Ishikawa (cell line): ENCODE results near the gene OR4K14.

Source experiments
- CREB1 ChIP-seq: IDR thresholded peaks from 2 replicates; pipeline ENCODE4 v1.6.1; 2012; ENCODE audit warnings: low read depth
- EP300 ChIP-seq: IDR thresholded peaks from 2 replicates; pipeline ENCODE4 v1.6.1; 2012; ENCODE audit warnings: borderline replicate concordance
- FOXM1 ChIP-seq: IDR thresholded peaks from 2 replicates; pipeline ENCODE4 v1.6.1; 2012; ENCODE audit warnings: low read depth, borderline replicate concordance
- RAD21 ChIP-seq: IDR thresholded peaks from 2 replicates; pipeline ENCODE4 v1.6.1; 2012; ENCODE audit warnings: low read depth
- REST ChIP-seq: IDR thresholded peaks from 2 replicates; pipeline ENCODE4 v1.6.1; 2012; ENCODE audit warnings: low read depth, mild to moderate bottlenecking
- TCF12 ChIP-seq: IDR thresholded peaks from 2 replicates; pipeline ENCODE4 v1.6.1; 2012; ENCODE audit warnings: low read depth
- TEAD4 ChIP-seq: IDR thresholded peaks from 2 replicates; pipeline ENCODE4 v1.6.1; 2012
- YY1 ChIP-seq: IDR thresholded peaks from 2 replicates; pipeline ENCODE4 v1.6.1; 2012; ENCODE audit warnings: low read depth
- ZBTB7A ChIP-seq: IDR thresholded peaks from 2 replicates; pipeline ENCODE4 v1.6.1; 2012; ENCODE audit warnings: low read depth
- TF ChIP-seq, protein P1 (sequence below): IDR thresholded peaks from 2 replicates; pipeline ENCODE4 v1.6.1; 2012

DNA sequence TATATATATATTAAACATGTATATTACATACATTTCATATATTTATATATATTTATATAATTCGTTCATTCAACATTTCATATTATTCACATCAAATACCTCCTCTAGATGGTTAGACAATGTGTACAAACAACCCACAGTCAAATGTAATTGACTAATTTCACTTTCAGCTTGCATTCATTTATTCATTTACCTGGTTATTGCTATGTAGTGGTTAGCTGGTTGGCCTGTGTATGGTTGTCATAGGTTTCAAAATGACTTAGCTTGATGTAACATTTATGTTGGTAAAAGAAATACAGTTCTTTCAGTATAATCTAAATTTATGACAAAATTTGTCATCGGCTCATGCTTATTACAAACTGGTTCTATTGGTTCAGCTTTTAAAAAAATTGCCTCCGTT is 16.3 kb upstream of the OR4K14 start:
- no peak for TF ChIP-seq RAD21
- TF ChIP-seq, protein P1, sequence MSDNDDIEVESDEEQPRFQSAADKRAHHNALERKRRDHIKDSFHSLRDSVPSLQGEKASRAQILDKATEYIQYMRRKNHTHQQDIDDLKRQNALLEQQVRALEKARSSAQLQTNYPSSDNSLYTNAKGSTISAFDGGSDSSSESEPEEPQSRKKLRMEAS: no peak
- TF ChIP-seq ZBTB7A: no peak
- no peak for TF ChIP-seq REST
- no peak for TF ChIP-seq EP300
- no peak for TF ChIP-seq CREB1
- no peak for TF ChIP-seq YY1
- no peak for TF ChIP-seq TEAD4
- no peak for TF ChIP-seq FOXM1
- TF ChIP-seq TCF12: no peak
